Measurements from ENCODE around the gene DUSP6. TPM values are rescaled to one million over a fixed set of nuclear protein-coding genes. Genes with fewer than 3 reads are reported as not detected.
A peak's percentile ranks its signal among the peaks of the same experiment; 100 is the strongest.

Gene DUSP6
- total and polyA plus RNA-seq, 2 of the 13 experiments (the other 11 are each of a cell fraction or from before 2014, with no cell fraction given): 40.9 to 161 TPM

DNA sequence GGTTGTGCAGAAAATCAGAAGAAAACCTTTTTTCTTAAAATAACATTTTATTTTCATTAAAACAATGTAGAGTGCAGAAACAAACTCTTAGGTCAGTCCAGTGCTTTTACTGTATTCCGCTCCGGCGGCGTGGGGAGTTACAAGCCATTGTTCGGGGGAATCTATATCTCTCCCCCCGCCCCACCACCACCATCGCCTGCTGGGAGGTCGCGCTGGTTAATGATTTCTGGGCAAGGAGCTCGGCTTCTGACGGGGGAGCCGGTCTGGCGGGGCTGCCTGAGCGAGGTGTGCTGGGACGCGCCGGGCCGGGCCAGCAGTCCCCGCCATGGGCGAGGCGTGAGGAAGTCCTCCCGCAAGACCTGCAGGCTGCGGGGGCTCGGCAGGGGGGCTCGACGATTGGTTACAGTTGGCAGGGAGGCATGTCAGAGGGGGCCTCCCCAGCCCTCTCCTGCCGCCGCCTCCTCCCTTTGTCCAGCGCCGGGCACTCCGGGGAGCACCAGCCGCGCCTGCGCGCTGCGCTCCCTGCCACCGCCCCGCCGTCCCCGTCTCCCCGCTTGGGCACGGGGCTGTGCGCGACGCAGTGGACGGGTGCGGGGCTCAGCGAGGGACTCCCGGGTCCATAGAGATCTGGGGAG, 1.0 kb upstream of the DUSP6 start (continued):
- TF ChIP-seq CHD4 (IDR thresholded peaks at IDR 0.05; ENCODE audit: borderline replicate concordance, low read length) (peak; percentile 57; the same call in 1 of the 2 replicates), ZNF407 (CRISPR knock-in tag; IDR thresholded peaks at IDR 0.05; ENCODE audit: not compliant biosample characterization) (no peak), ZNF510 (CRISPR knock-in tag; IDR thresholded peaks at IDR 0.05; ENCODE audit: low read depth) (no peak), ZSCAN5A (CRISPR knock-in tag; IDR thresholded peaks at IDR 0.05; ENCODE audit: borderline replicate concordance) (0 out of 2 replicates have a peak, but pooled peaks have one; percentile 22), ZNF7 (CRISPR knock-in tag; IDR thresholded peaks at IDR 0.05) (no peak), MBNL3 (CRISPR knock-in tag; conservative IDR thresholded peaks at IDR 0.05) (no peak), TBP (CRISPR knock-in tag; IDR thresholded peaks at IDR 0.05) (no peak), ZNF598 (CRISPR knock-in tag; IDR thresholded peaks at IDR 0.05; ENCODE audit: borderline replicate concordance) (peak; percentile 33; the same call in 1 of the 2 replicates), ZNF496 (CRISPR knock-in tag; IDR thresholded peaks at IDR 0.05; ENCODE audit: insufficient replicate concordance) (no peak), ZBTB20 (CRISPR knock-in tag; IDR thresholded peaks at IDR 0.05; ENCODE audit: borderline replicate concordance, low read depth) (no peak), KLF15 (CRISPR knock-in tag; IDR thresholded peaks at IDR 0.05; ENCODE audit: borderline replicate concordance) (0 out of 2 replicates have a peak, but pooled peaks have one; percentile 5)
- TF ChIP-seq, protein P1, sequence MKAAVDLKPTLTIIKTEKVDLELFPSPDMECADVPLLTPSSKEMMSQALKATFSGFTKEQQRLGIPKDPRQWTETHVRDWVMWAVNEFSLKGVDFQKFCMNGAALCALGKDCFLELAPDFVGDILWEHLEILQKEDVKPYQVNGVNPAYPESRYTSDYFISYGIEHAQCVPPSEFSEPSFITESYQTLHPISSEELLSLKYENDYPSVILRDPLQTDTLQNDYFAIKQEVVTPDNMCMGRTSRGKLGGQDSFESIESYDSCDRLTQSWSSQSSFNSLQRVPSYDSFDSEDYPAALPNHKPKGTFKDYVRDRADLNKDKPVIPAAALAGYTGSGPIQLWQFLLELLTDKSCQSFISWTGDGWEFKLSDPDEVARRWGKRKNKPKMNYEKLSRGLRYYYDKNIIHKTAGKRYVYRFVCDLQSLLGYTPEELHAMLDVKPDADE (CRISPR knock-in tag; IDR thresholded peaks at IDR 0.05): peak; percentile 47; the same call in 1 of the 2 replicates
- TF ChIP-seq, protein P2, sequence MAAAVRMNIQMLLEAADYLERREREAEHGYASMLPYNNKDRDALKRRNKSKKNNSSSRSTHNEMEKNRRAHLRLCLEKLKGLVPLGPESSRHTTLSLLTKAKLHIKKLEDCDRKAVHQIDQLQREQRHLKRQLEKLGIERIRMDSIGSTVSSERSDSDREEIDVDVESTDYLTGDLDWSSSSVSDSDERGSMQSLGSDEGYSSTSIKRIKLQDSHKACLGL (CRISPR knock-in tag; IDR thresholded peaks at IDR 0.05): no peak
- TF ChIP-seq, protein P3, sequence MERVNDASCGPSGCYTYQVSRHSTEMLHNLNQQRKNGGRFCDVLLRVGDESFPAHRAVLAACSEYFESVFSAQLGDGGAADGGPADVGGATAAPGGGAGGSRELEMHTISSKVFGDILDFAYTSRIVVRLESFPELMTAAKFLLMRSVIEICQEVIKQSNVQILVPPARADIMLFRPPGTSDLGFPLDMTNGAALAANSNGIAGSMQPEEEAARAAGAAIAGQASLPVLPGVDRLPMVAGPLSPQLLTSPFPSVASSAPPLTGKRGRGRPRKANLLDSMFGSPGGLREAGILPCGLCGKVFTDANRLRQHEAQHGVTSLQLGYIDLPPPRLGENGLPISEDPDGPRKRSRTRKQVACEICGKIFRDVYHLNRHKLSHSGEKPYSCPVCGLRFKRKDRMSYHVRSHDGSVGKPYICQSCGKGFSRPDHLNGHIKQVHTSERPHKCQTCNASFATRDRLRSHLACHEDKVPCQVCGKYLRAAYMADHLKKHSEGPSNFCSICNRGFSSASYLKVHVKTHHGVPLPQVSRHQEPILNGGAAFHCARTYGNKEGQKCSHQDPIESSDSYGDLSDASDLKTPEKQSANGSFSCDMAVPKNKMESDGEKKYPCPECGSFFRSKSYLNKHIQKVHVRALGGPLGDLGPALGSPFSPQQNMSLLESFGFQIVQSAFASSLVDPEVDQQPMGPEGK (CRISPR knock-in tag; IDR thresholded peaks at IDR 0.05): peak; percentile 92
